Activated naive CD4-positive, alpha-beta T cell treated with anti-CD3 and anti-CD28 coated beads, Interleukin-2, amount 10 ng/mL, durations not matched to agents 7 days and 5 days (primary cell): Measurements from ENCODE around the gene DPH1.

Experiments used
- CTCF ChIA-PET: fragments of 350-600 bp; sonication (Branson Sonifier 250); formaldehyde crosslinking; loops from one replicate; lab custom pipeline; 2021; ENCODE audit warnings: antibody characterized with exemption; lab: Charles Lee
- DNase-seq: peaks from one replicate; pipeline ENCODE4 v3.0.0-alpha.2; 2020
- H3K27ac Mint-ChIP-seq: one replicate; pipeline ENCODE4 v1.8.0; 2021; ENCODE audit warnings: mild to moderate bottlenecking, moderate library complexity, mixed read lengths
- H3K27me3 Mint-ChIP-seq: one replicate; pipeline ENCODE4 v1.8.0; 2021; ENCODE audit warnings: mild to moderate bottlenecking, mixed read lengths
- H3K36me3 Mint-ChIP-seq: one replicate; pipeline ENCODE4 v1.8.0; 2021; ENCODE audit warnings: mixed read lengths
- H3K4me1 Mint-ChIP-seq: one replicate; pipeline ENCODE4 v1.8.0; 2021; ENCODE audit warnings: mixed read lengths
- H3K4me3 Mint-ChIP-seq: one replicate; pipeline ENCODE4 v1.8.0; 2021; ENCODE audit warnings: mild to moderate bottlenecking, moderate library complexity, mixed read lengths
- H3K9me3 Mint-ChIP-seq: one replicate; pipeline ENCODE4 v1.8.0; 2021; ENCODE audit warnings: mixed read lengths

DPH1 gene

GRCh38 chr17:2071455-2072281 lies 41.7 kb downstream of the DPH1 start:
- peaks cover 67% of the 10 kb centered on the region for H3K4me1 Mint-ChIP-seq
- CTCF ChIA-PET, result interaction anchor here (1.1 to 2.8 kb wide), 7 partner anchors 15 to 345 kb away, joined by 3 to 17 read pairs (median 4); no protein-coding TSS in a partner anchor
- H3K36me3 Mint-ChIP-seq, result peaks cover 60% of the 10 kb centered on the region
- H3K27ac Mint-ChIP-seq, result peak overlapping the region; percentile 82
- H3K27me3 Mint-ChIP-seq, result no peaks in the 10 kb centered on the region
- DNase-seq, result no peak
- H3K4me3 Mint-ChIP-seq, result no peak overlapping the region
- no peaks in the 10 kb centered on the region for H3K9me3 Mint-ChIP-seq

GRCh38 chr17:2074919-2075318 lies 45.0 kb downstream of the DPH1 start:
- H3K9me3 Mint-ChIP-seq, result no peaks in the 10 kb centered on the region
- H3K27me3 Mint-ChIP-seq, result no peaks in the 10 kb centered on the region
- peaks cover 56% of the 10 kb centered on the region for H3K36me3 Mint-ChIP-seq
- CTCF ChIA-PET, result interaction anchor here (1.3 to 1.9 kb wide), 3 partner anchors 9 to 20 kb away, joined by 3 to 4 read pairs (median 3); partner anchors contain the start of gene HIC1
- no peak for DNase-seq
- H3K4me3 Mint-ChIP-seq, result no peak overlapping the region
- no peak overlapping the region for H3K27ac Mint-ChIP-seq
- H3K4me1 Mint-ChIP-seq, result peaks cover 49% of the 10 kb centered on the region

- CTCF ChIA-PET, result interaction anchor here (1.2 to 1.9 kb wide), 5 partner anchors 10 to 95 kb away, joined by 3 to 4 read pairs (median 3); partner anchors contain the start of gene HIC1
- H3K9me3 Mint-ChIP-seq, result no peaks in the 10 kb centered on the region
- H3K4me3 Mint-ChIP-seq, result no peak overlapping the region
- no peaks in the 10 kb centered on the region for H3K27me3 Mint-ChIP-seq
- H3K4me1 Mint-ChIP-seq, result peaks cover 43% of the 10 kb centered on the region
- H3K36me3 Mint-ChIP-seq, result peaks cover 56% of the 10 kb centered on the region
- no peak overlapping the region for H3K27ac Mint-ChIP-seq
- no peak for DNase-seq
Observed at GRCh38 chr17:2075336-2076086, 45.6 kb downstream of the DPH1 start.

- CTCF ChIA-PET, result interaction anchor here (1.2 to 1.3 kb wide), 4 partner anchors 11 to 94 kb away, joined by 3 to 4 read pairs (median 3); partner anchors contain the start of gene HIC1
- no peak for DNase-seq
- no peaks in the 10 kb centered on the region for H3K27me3 Mint-ChIP-seq
- H3K4me3 Mint-ChIP-seq, result no peak overlapping the region
- no peak overlapping the region for H3K27ac Mint-ChIP-seq
- no peaks in the 10 kb centered on the region for H3K9me3 Mint-ChIP-seq
- H3K36me3 Mint-ChIP-seq, result peaks cover 54% of the 10 kb centered on the region
- peaks cover 35% of the 10 kb centered on the region for H3K4me1 Mint-ChIP-seq
Observed at GRCh38 chr17:2076087-2076984, 46.4 kb downstream of the DPH1 start.

- Mint-ChIP-seq H3K4me3 (no peak overlapping the region), H3K9me3 (no peaks in the 10 kb centered on the region), H3K27me3 (no peaks in the 10 kb centered on the region), H3K27ac (no peak overlapping the region), H3K36me3 (peaks cover 55% of the 10 kb centered on the region), H3K4me1 (peaks cover 32% of the 10 kb centered on the region)
- CTCF ChIA-PET, result interaction anchor here (1.2 kb wide), 1 partner anchor 50 kb away, joined by 3 read pairs; no protein-coding TSS in a partner anchor
- DNase-seq, result no peak
Observed at GRCh38 chr17:2077040-2077439, 47.1 kb downstream of the DPH1 start.

- no peak for DNase-seq
- H3K27me3 Mint-ChIP-seq, result no peaks in the 10 kb centered on the region
- peaks cover 34% of the 10 kb centered on the region for H3K4me1 Mint-ChIP-seq
- H3K9me3 Mint-ChIP-seq, result no peaks in the 10 kb centered on the region
- peaks cover 58% of the 10 kb centered on the region for H3K36me3 Mint-ChIP-seq
- peak overlapping the region; percentile 64 for H3K27ac Mint-ChIP-seq
- no peak overlapping the region for H3K4me3 Mint-ChIP-seq
- CTCF ChIA-PET, result interaction anchor here (1.0 to 1.6 kb wide), 4 partner anchors 13 to 163 kb away, joined by 3 to 8 read pairs (median 4); no protein-coding TSS in a partner anchor
Observed at GRCh38 chr17:2081564-2081963, 51.6 kb downstream of the DPH1 start.

- CTCF ChIA-PET, result interaction anchor here (0.8 to 1.8 kb wide), 7 partner anchors 12 to 163 kb away, joined by 3 to 8 read pairs (median 5); no protein-coding TSS in a partner anchor
- H3K4me1 Mint-ChIP-seq, result peaks cover 40% of the 10 kb centered on the region
- no peaks in the 10 kb centered on the region for H3K27me3 Mint-ChIP-seq
- no peak for DNase-seq
- no peak overlapping the region for H3K4me3 Mint-ChIP-seq
- H3K27ac Mint-ChIP-seq, result peak overlapping the region; percentile 64
- peaks cover 60% of the 10 kb centered on the region for H3K36me3 Mint-ChIP-seq
- H3K9me3 Mint-ChIP-seq, result no peaks in the 10 kb centered on the region
Observed at GRCh38 chr17:2082003-2082781, 52.2 kb downstream of the DPH1 start.

- Mint-ChIP-seq H3K36me3 (peaks cover 56% of the 10 kb centered on the region), H3K9me3 (no peaks in the 10 kb centered on the region)
Observed at GRCh38 chr17:2083613-2084035, 53.7 kb downstream of the DPH1 start.

GRCh38 chr17:2084036-2084765 lies 54.2 kb downstream of the DPH1 start:
- peaks cover 60% of the 10 kb centered on the region for H3K4me1 Mint-ChIP-seq
- no peak for DNase-seq
- no peaks in the 10 kb centered on the region for H3K27me3 Mint-ChIP-seq
- CTCF ChIA-PET, result interaction anchor here (1.3 to 1.8 kb wide), 4 partner anchors 15 to 161 kb away, joined by 3 to 8 read pairs (median 5); no protein-coding TSS in a partner anchor
- no peak overlapping the region for H3K4me3 Mint-ChIP-seq
- peaks cover 53% of the 10 kb centered on the region for H3K36me3 Mint-ChIP-seq
- no peaks in the 10 kb centered on the region for H3K9me3 Mint-ChIP-seq
- no peak overlapping the region for H3K27ac Mint-ChIP-seq

More at GRCh38 chr17:2083613-2084035, 53.7 kb downstream of the DPH1 start:
- CTCF ChIA-PET, result interaction anchor here (1.3 to 1.8 kb wide), 3 partner anchors 14 to 161 kb away, joined by 5 to 8 read pairs (median 5); no protein-coding TSS in a partner anchor
- peaks cover 54% of the 10 kb centered on the region for H3K4me1 Mint-ChIP-seq
- DNase-seq, result no peak
- no peaks in the 10 kb centered on the region for H3K27me3 Mint-ChIP-seq
- no peak overlapping the region for H3K27ac Mint-ChIP-seq
- H3K4me3 Mint-ChIP-seq, result no peak overlapping the region

- Mint-ChIP-seq H3K27ac (no peak overlapping the region), H3K4me3 (no peak overlapping the region), H3K36me3 (peaks cover 47% of the 10 kb centered on the region), H3K27me3 (no peaks in the 10 kb centered on the region), H3K4me1 (peaks cover 67% of the 10 kb centered on the region), H3K9me3 (no peaks in the 10 kb centered on the region)
- DNase-seq, result no peak
- CTCF ChIA-PET, result interaction anchor here (1.2 to 1.9 kb wide), 5 partner anchors 13 to 198 kb away, joined by 3 to 8 read pairs (median 5); no protein-coding TSS in a partner anchor
Observed at GRCh38 chr17:2084766-2085647, 55.1 kb downstream of the DPH1 start.

- no peaks in the 10 kb centered on the region for H3K27me3 Mint-ChIP-seq
- H3K9me3 Mint-ChIP-seq, result no peaks in the 10 kb centered on the region
- DNase-seq, result no peak
- CTCF ChIA-PET, result interaction anchor here (1.2 to 3.1 kb wide), 5 partner anchors 14 to 197 kb away, joined by 3 to 21 read pairs (median 5); no protein-coding TSS in a partner anchor
- no peak overlapping the region for H3K27ac Mint-ChIP-seq
- peaks cover 43% of the 10 kb centered on the region for H3K36me3 Mint-ChIP-seq
- H3K4me1 Mint-ChIP-seq, result peaks cover 73% of the 10 kb centered on the region
- no peak overlapping the region for H3K4me3 Mint-ChIP-seq
Observed at GRCh38 chr17:2085648-2085949, 55.6 kb downstream of the DPH1 start.
